ENCODE measurements around the gene OPCML.

DNA sequence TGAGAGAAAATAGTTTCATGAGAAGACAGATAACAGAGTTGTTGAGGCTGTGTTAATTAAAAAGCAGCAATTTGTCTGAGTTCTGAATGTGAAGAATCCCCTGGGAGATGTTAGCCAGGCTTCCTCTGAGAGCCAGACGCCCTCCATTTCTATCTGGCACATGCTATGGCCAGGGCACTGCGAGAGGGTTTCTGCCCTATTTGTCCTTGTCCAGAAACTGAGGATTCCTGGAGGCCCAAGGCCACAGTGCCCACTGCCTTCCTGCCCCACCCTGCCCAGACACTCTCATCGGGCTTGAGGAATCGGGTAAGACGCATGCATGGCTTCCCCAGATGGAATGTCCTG is 484.6 kb downstream of the OPCML start:
- TF ChIP-seq, protein P1, sequence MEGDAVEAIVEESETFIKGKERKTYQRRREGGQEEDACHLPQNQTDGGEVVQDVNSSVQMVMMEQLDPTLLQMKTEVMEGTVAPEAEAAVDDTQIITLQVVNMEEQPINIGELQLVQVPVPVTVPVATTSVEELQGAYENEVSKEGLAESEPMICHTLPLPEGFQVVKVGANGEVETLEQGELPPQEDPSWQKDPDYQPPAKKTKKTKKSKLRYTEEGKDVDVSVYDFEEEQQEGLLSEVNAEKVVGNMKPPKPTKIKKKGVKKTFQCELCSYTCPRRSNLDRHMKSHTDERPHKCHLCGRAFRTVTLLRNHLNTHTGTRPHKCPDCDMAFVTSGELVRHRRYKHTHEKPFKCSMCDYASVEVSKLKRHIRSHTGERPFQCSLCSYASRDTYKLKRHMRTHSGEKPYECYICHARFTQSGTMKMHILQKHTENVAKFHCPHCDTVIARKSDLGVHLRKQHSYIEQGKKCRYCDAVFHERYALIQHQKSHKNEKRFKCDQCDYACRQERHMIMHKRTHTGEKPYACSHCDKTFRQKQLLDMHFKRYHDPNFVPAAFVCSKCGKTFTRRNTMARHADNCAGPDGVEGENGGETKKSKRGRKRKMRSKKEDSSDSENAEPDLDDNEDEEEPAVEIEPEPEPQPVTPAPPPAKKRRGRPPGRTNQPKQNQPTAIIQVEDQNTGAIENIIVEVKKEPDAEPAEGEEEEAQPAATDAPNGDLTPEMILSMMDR (IDR thresholded peaks at IDR 0.05), result no peak
- TF ChIP-seq POLR2A (IDR thresholded peaks at IDR 0.05), result no peak
